GM12878 (cell line): Measurements from ENCODE around the gene ADISSP. TPM values are rescaled to one million over a fixed set of nuclear protein-coding genes. Genes with fewer than 3 reads are reported as not detected.

Experiments used
- ATAC-seq: fragments of 200-7000 bp; cut with Tn5 transposase; 3 replicates; pipeline ENCODE4 v1.9.1; 2020; ENCODE audit warnings: mild to moderate bottlenecking, moderate library complexity
- BruUV-seq: library from RNA; stranded (reverse); fragments of 400-500 nt; replicated peaks from 2 replicates; lab custom pipeline; 2021; lab: Mats Ljungman, UMichigan
- CTCF ChIA-PET: fragments of 300-600 bp; sonication (Branson Sonifier 250); formaldehyde crosslinking; extraction: SDS; loops from one replicate; lab custom pipeline; 2021; ENCODE audit warnings: inconsistent platforms; lab: Yijun Ruan, JAX
- POLR2A ChIA-PET: fragments of 350-600 bp; formaldehyde crosslinking; extraction: SDS; loops from one replicate; lab custom pipeline; 2021; ENCODE audit warnings: inconsistent platforms; lab: Charles Lee
- RAD21 ChIA-PET: fragments of 300-600 bp; sonication (Branson Sonifier 250); formaldehyde crosslinking; loops from one replicate; lab custom pipeline; 2023; ENCODE audit warnings: antibody characterized with exemption; ENCODE audit not compliant: unreplicated experiment; lab: Charles Lee
- SMC1A ChIA-PET: fragments of 300-600 bp; sonication (Branson Sonifier 250); formaldehyde crosslinking; loops from one replicate; lab custom pipeline; 2023; ENCODE audit not compliant: unreplicated experiment, uncharacterized antibody; lab: Charles Lee
- DNase-seq: peaks from one replicate; pipeline ENCODE4 v3.0.0-alpha.2; 2011; ENCODE audit warnings: low read depth, low spot score
- FAIRE-seq: peaks from 3 replicates; lab custom pipeline; 2011; peaks lifted over from hg19 to GRCh38; lab: Jason Lieb, UNC
- H2AFZ ChIP-seq: 2 replicates; pipeline ENCODE4 v1.6.0; 2011; ENCODE audit warnings: low read depth, low read length, control low read depth; ENCODE audit not compliant: control insufficient read depth
- H3K27ac ChIP-seq: 2 replicates; pipeline ENCODE4 v1.5.1; 2011; ENCODE audit warnings: control low read depth; ENCODE audit not compliant: control insufficient read depth, insufficient read depth
- H3K27me3 ChIP-seq, 2 experiments: replicated peaks in 1 of 2; 2 replicates each; pipeline versions ENCODE4 v1.6.0 to v1.6.1; 2011; ENCODE audit warnings: low read length in 1 of 2; ENCODE audit not compliant: control insufficient read depth in 2 of 2, insufficient read depth in 2 of 2
- H3K36me3 ChIP-seq, 2 experiments: 2 replicates each; pipeline ENCODE4 v1.5.1; 2011; ENCODE audit warnings: low read length in 1 of 2; ENCODE audit not compliant: control insufficient read depth in 2 of 2, insufficient read depth in 2 of 2
- H3K4me1 ChIP-seq: 2 replicates; pipeline ENCODE4 v1.6.1; 2011; ENCODE audit warnings: mild to moderate bottlenecking, low read length, moderate library complexity, mixed read lengths; ENCODE audit not compliant: control insufficient read depth, insufficient read depth
- H3K4me2 ChIP-seq: 2 replicates; pipeline ENCODE4 v1.6.0; 2011; ENCODE audit warnings: control low read depth; ENCODE audit not compliant: control insufficient read depth, insufficient read depth
- H3K4me3 ChIP-seq: fragments of 200-600 bp; sonication (generic); 2 replicates; pipeline ENCODE4 v1.5.1; 2016
- H3K79me2 ChIP-seq: 2 replicates; pipeline ENCODE4 v1.6.0; 2011; ENCODE audit warnings: low read length; ENCODE audit not compliant: control insufficient read depth, insufficient read depth
- H3K9ac ChIP-seq: 2 replicates; pipeline ENCODE4 v1.8.0; 2011; ENCODE audit warnings: low read length, control low read depth, mixed read lengths; ENCODE audit not compliant: control insufficient read depth, insufficient read depth
- H3K9me3 ChIP-seq: replicated peaks from 3 replicates; pipeline ENCODE4 v1.5.1; 2011; ENCODE audit warnings: mild to moderate bottlenecking, low read length; ENCODE audit not compliant: control insufficient read depth, insufficient read depth
- H4K20me1 ChIP-seq: 2 replicates; pipeline ENCODE4 v1.6.0; 2011; ENCODE audit not compliant: control insufficient read depth, insufficient read depth
- NR2F1 ChIP-seq: fragments of 450-650 bp; conservative IDR thresholded peaks from 2 replicates; pipeline ENCODE4 v1.6.1; 2017; ENCODE audit warnings: mild to moderate bottlenecking
- POLR2A ChIP-seq: IDR thresholded peaks from 2 replicates; pipeline ENCODE4 v1.6.1; 2011; ENCODE audit warnings: low read depth, mild to moderate bottlenecking, low read length
- SREBF2 ChIP-seq: IDR thresholded peaks from 2 replicates; pipeline ENCODE4 v1.6.1; 2012; ENCODE audit warnings: mild to moderate bottlenecking, low read length
- SUZ12 ChIP-seq: fragments of 200-600 bp; sonication (generic); IDR thresholded peaks from one replicate; pipeline ENCODE4 v1.6.1; 2018; ENCODE audit warnings: antibody characterized with exemption, mild to moderate bottlenecking; ENCODE audit not compliant: unreplicated experiment
- USF1 ChIP-seq: IDR thresholded peaks from 2 replicates; pipeline ENCODE4 v1.6.1; 2011; ENCODE audit warnings: borderline replicate concordance, low read depth, mild to moderate bottlenecking, moderate library complexity, mixed read lengths, low read length; ENCODE audit not compliant: insufficient read depth; ENCODE audit errors: extremely low read length
- WGBS: methylation state at CpG from one replicate; pipeline ENCODE4 v1.1.6; 2016; ENCODE audit warnings: low lambda C conversion rate; ENCODE audit not compliant: insufficient replicate concordance, insufficient coverage; ENCODE audit errors: missing lambda C conversion rate; 5-methylcytosine and 5-hydroxymethylcytosine counted together
- in situ Hi-C: fragments of 300-500 bp; cut with MboI; formaldehyde crosslinking; loops from 9 replicates; pipeline ENCODE4 v1.14.3; 2018; ENCODE audit warnings: mixed read lengths
- intact Hi-C: fragments of 100-400 bp; cut with micrococcal nuclease; formaldehyde crosslinking; loops from one replicate; pipeline ENCODE4 v1.14.2; 2022; ENCODE audit not compliant: unreplicated experiment
- polyA plus RNA-seq, 11 experiments: library from polyadenylated mRNA; depleted of rRNA in 4 of 11; unstranded in 6 of 11; stranded (reverse) in 5 of 11; fragments of >200 nt; fragmentation: Nextera tagmentation in 4 of 11; fragmentation: Illumina TruSeq in 1 of 11; extraction: Ambion mirVana in 4 of 11; extraction: Trizol in 1 of 11; gene quantifications; 1 replicate in 1 of 11; 2 replicates in 10 of 11; pipeline versions ENCODE4 v1.2.1 to v1.2.3, GENCODE V29; 2011 to 2016; ENCODE audit warnings: inconsistent platforms in 2 of 11, missing spikeins in 2 of 11, low read depth in 1 of 11
- total RNA-seq, 4 experiments: library from RNA; depleted of rRNA in 3 of 4; stranded (reverse); fragments of >200 nt in 3 of 4; fragmentation: Illumina TruSeq in 1 of 4; extraction: Trizol in 1 of 4; gene quantifications; 2 replicates each; pipeline versions ENCODE4 v1.2.1 to v1.2.3, GENCODE V29; 2013 to 2021

ADISSP gene
- total and polyA plus RNA-seq, 10 of the 15 experiments (the other 5 are each of a cell fraction or from before 2014, with no cell fraction given): 0.80 to 96.3 (median 38.6) TPM

- Histone ChIP-seq H3K27me3 (no peaks in the 10 kb centered on the region), H3K79me2 (no peaks in the 10 kb centered on the region), H4K20me1 (no peaks in the 10 kb centered on the region), H3K4me2 (no peak overlapping the region), H3K9me3 (no peaks in the 10 kb centered on the region), H2AFZ (no peak overlapping the region; the same call in 1 of the 2 replicates), H3K9ac (no peak overlapping the region), H3K4me1 (peaks cover 9% of the 10 kb centered on the region), H3K27ac (no peak overlapping the region), H3K4me3 (no peak overlapping the region), H3K36me3 (no peaks in the 10 kb centered on the region)
- in situ Hi-C loops: no loop called here
- CTCF ChIA-PET: interaction anchor here (1.0 kb wide), 1 partner anchor 43 kb away, joined by 3 read pairs; no protein-coding TSS in a partner anchor
- no peak for TF ChIP-seq SREBF2
- no peak for TF ChIP-seq SUZ12
- DNase-seq (no peak), FAIRE-seq (no peak), ATAC-seq (no peak)
- intact Hi-C loops: no loop called here
- BruUV-seq: no TSS peak
- RAD21 ChIA-PET: interaction anchor here (0.6 kb wide), 1 partner anchor 12 kb away, joined by 3 read pairs; no protein-coding TSS in a partner anchor
- SMC1A ChIA-PET: interaction anchor here (2.0 kb wide), 1 partner anchor 260 kb away, joined by 4 read pairs; no protein-coding TSS in a partner anchor
- 92% methylated on average over 1 of the region's 9 CpGs for WGBS
- POLR2A ChIA-PET: interaction anchor here (0.6 to 0.9 kb wide), 2 partner anchors 11 to 14 kb away, joined by 4 to 6 read pairs; no protein-coding TSS in a partner anchor
These were observed 44.7 kb upstream of the ADISSP start for GRCh38 chr20:3812259-3812681.

GRCh38 chr20:3811467-3812258 lies 44.1 kb upstream of the ADISSP start:
- ChIA-PET CTCF (interaction anchor here (1.6 to 2.7 kb wide), 2 partner anchors 9 to 24 kb away, joined by 5 to 12 read pairs; partner anchors contain the start of gene AP5S1), SMC1A (no interaction called here), POLR2A (interaction anchor here (0.9 kb wide), 1 partner anchor 10 kb away, joined by 4 read pairs; no protein-coding TSS in a partner anchor), RAD21 (no interaction called here)
- TF ChIP-seq POLR2A: peak; percentile 56
- peak; percentile 62 for TF ChIP-seq USF1
- TF ChIP-seq NR2F1: no peak
- no TSS peak for BruUV-seq
- in situ Hi-C loops: no loop called here
- H3K9me3 ChIP-seq: no peaks in the 10 kb centered on the region
- no peak overlapping the region for H3K4me3 ChIP-seq
- no peaks in the 10 kb centered on the region for H3K36me3 ChIP-seq
- FAIRE-seq: no peak
- peak overlapping the region; percentile 41 for H3K4me2 ChIP-seq
- ATAC-seq: peak; percentile 28; the same call in 2 of the 3 replicates
- H3K27ac ChIP-seq: no peak overlapping the region
- peaks cover 9% of the 10 kb centered on the region for H3K4me1 ChIP-seq
- intact Hi-C loops: no loop called here
- DNase-seq: no peak
- WGBS: 41% methylated on average over 20 of the region's 20 CpGs
- peak overlapping the region; percentile 66 for H2AFZ ChIP-seq
- no peaks in the 10 kb centered on the region for H3K79me2 ChIP-seq
- H3K27me3 ChIP-seq: no peaks in the 10 kb centered on the region
- no peak overlapping the region for H3K9ac ChIP-seq
- no peaks in the 10 kb centered on the region for H4K20me1 ChIP-seq
